Neural cell (in vitro differentiated cells): ENCODE results near the gene PYGO2.

Source experiments
- CTCF ChIP-seq: fragments of 450-650 bp; IDR thresholded peaks from 2 replicates; pipeline ENCODE4 v1.5.1; 2014; ENCODE audit warnings: antibody characterized with exemption, mild to moderate bottlenecking, moderate library complexity; ENCODE audit not compliant: poor library complexity, severe bottlenecking
- EP300 ChIP-seq: fragments of 450-650 bp; conservative IDR thresholded peaks from 2 replicates; pipeline ENCODE4 v1.6.1; 2014; ENCODE audit warnings: antibody characterized with exemption, mild to moderate bottlenecking, moderate library complexity; ENCODE audit not compliant: poor library complexity, severe bottlenecking
- EZH2 ChIP-seq: fragments of 200-600, 300-800 bp; shearing (Covaris generic), sonication (generic); IDR thresholded peaks from 2 replicates; pipeline ENCODE4 v1.6.1; 2014; ENCODE audit warnings: antibody characterized with exemption, low read length, borderline replicate concordance, mild to moderate bottlenecking; ENCODE audit not compliant: insufficient read depth, poor library complexity, severe bottlenecking
- POLR2AphosphoS5 ChIP-seq: IDR thresholded peaks from 2 replicates; pipeline ENCODE4 v1.6.1; 2012
- RAD21 ChIP-seq: fragments of 450-650 bp; conservative IDR thresholded peaks from 2 replicates; pipeline ENCODE4 v1.6.1; 2014; ENCODE audit warnings: antibody characterized with exemption, mild to moderate bottlenecking, moderate library complexity
- SMC3 ChIP-seq: fragments of 450-650 bp; conservative IDR thresholded peaks from 2 replicates; pipeline ENCODE4 v1.6.1; 2014; ENCODE audit warnings: antibody characterized with exemption, mild to moderate bottlenecking, moderate library complexity; ENCODE audit not compliant: poor library complexity

GRCh38 chr1:154994591-154994990 is 33.0 kb upstream of the PYGO2 start:
- no peak for TF ChIP-seq CTCF
- no peak for TF ChIP-seq POLR2AphosphoS5
- no peak for TF ChIP-seq EP300
- no peak for TF ChIP-seq SMC3
- TF ChIP-seq EZH2, result no peak
- TF ChIP-seq RAD21, result no peak
